ENCODE measurements around the gene KCNA5.

Gene KCNA5

DNA sequence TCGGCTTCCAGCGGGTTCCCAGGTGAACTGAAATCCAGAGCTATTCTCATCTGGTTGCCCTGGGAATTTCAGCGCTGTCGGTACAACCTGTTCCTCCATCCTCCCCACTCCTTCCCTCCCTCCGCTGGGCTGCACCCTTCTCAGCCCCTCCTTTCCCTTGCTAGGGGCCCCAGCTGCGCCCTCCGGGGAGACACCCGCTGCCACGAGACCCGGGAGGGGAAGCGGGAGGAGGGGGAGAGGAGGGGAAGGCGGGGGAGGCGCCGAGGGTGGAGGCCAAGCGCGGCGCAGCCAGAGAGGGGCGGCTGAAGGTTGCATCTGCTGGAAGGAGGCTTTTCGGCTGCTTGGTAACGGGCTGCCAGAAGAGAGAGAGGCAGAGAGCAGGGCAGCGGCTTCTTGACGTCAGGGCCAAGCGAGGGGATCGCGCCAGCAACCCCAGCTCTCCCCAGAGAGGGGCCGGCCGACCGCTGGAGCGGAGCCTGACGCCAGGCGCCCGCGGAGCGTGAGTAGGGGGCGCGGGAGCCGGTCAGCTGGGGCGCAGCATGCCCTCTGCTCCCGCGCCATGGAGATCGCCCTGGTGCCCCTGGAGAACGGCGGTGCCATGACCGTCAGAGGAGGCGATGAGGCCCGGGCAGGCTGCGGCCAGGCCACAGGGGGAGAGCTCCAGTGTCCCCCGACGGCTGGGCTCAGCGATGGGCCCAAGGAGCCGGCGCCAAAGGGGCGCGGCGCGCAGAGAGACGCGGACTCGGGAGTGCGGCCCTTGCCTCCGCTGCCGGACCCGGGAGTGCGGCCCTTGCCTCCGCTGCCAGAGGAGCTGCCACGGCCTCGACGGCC lies at the start of gene KCNA5:
TSS of gene KCNA5 (plus strand) at position 291 of the 831 bp plus-strand sequence. CDS start at position 560, 269 bp downstream.
- Histone ChIP-seq H3K9ac (ENCODE audit: low read length) (no peak within 1 kb of the TSS), H3K9me3 (ENCODE audit: control insufficient read depth, low read length) (peaks cover 10% of the 10 kb centered on the region), H3K4me3 (ENCODE audit: low read length) (no peak within 1 kb of the TSS), H3K36me3 (ENCODE audit: control insufficient read depth, insufficient read depth, low read length, severe bottlenecking) (no peaks in the 10 kb centered on the region), H3K27me3 (replicated peaks; ENCODE audit: control insufficient read depth, insufficient read depth, low read length) (peaks cover 80% of the 10 kb centered on the region), H3K4me1 (ENCODE audit: control insufficient read depth, insufficient read depth, low read length) (peaks cover 4% of the 10 kb centered on the region)
- DNase-seq (ENCODE audit: low read depth), result no peak

- H3K27me3 ChIP-seq (replicated peaks; ENCODE audit: control insufficient read depth, insufficient read depth, low read length), result no peaks in the 10 kb centered on the region
- no peak overlapping the region for H3K9ac ChIP-seq (ENCODE audit: low read length)
- H3K4me1 ChIP-seq (ENCODE audit: control insufficient read depth, insufficient read depth, low read length), result peaks cover 22% of the 10 kb centered on the region
- no peaks in the 10 kb centered on the region for H3K9me3 ChIP-seq (ENCODE audit: control insufficient read depth, low read length)
- H3K4me3 ChIP-seq (ENCODE audit: low read length), result no peak overlapping the region
- H3K36me3 ChIP-seq (ENCODE audit: control insufficient read depth, insufficient read depth, low read length, severe bottlenecking), result no peaks in the 10 kb centered on the region
- no peak for DNase-seq (ENCODE audit: low read depth)
Measured at GRCh38 chr12:4994622-4995021, 49.1 kb upstream of the KCNA5 start.

- H3K4me3 ChIP-seq (ENCODE audit: low read length), result no peak overlapping the region
- H3K36me3 ChIP-seq (ENCODE audit: control insufficient read depth, insufficient read depth, low read length, severe bottlenecking), result no peaks in the 10 kb centered on the region
- DNase-seq (ENCODE audit: low read depth), result no peak
- H3K4me1 ChIP-seq (ENCODE audit: control insufficient read depth, insufficient read depth, low read length), result peaks cover 22% of the 10 kb centered on the region
- H3K27me3 ChIP-seq (replicated peaks; ENCODE audit: control insufficient read depth, insufficient read depth, low read length), result no peaks in the 10 kb centered on the region
- no peaks in the 10 kb centered on the region for H3K9me3 ChIP-seq (ENCODE audit: control insufficient read depth, low read length)
- H3K9ac ChIP-seq (ENCODE audit: low read length), result no peak overlapping the region
Measured at GRCh38 chr12:4996714-4997113, 47.0 kb upstream of the KCNA5 start.

DNA sequence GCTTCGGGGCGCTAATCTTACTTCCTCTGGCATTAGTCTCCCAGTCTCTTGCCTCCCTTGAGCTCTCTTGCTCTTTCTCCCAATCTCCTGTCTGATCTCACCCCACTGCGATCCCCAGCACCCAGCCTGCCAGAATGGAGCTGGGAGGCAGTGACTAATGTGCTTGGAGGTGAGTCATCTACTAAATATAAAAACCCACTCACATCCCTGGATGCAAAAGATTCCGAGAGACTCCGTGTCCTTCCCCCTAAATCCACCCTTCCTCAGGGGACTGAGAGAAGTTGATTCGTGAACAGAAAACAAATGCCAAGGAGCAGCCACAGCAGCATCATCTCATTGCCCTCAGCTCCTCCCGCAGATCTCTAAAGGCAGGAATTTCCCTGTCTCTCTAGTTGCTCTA lies 45.7 kb upstream of the KCNA5 start:
- peak; percentile 89 for DNase-seq (ENCODE audit: low read depth)
- Histone ChIP-seq H3K36me3 (ENCODE audit: control insufficient read depth, insufficient read depth, low read length, severe bottlenecking) (no peaks in the 10 kb centered on the region), H3K4me3 (ENCODE audit: low read length) (peak overlapping the region; percentile 22), H3K27me3 (replicated peaks; ENCODE audit: control insufficient read depth, insufficient read depth, low read length) (no peaks in the 10 kb centered on the region), H3K9me3 (ENCODE audit: control insufficient read depth, low read length) (no peaks in the 10 kb centered on the region), H3K4me1 (ENCODE audit: control insufficient read depth, insufficient read depth, low read length) (peaks cover 34% of the 10 kb centered on the region), H3K9ac (ENCODE audit: low read length) (peak overlapping the region; percentile 43)

- Histone ChIP-seq H3K36me3 (ENCODE audit: control insufficient read depth, insufficient read depth, low read length, severe bottlenecking) (no peaks in the 10 kb centered on the region), H3K9me3 (ENCODE audit: control insufficient read depth, low read length) (no peaks in the 10 kb centered on the region), H3K9ac (ENCODE audit: low read length) (no peak overlapping the region), H3K4me1 (ENCODE audit: control insufficient read depth, insufficient read depth, low read length) (peaks cover 34% of the 10 kb centered on the region), H3K27me3 (replicated peaks; ENCODE audit: control insufficient read depth, insufficient read depth, low read length) (no peaks in the 10 kb centered on the region), H3K4me3 (ENCODE audit: low read length) (no peak overlapping the region)
- DNase-seq (ENCODE audit: low read depth), result no peak
Measured at GRCh38 chr12:5000204-5000603, 43.5 kb upstream of the KCNA5 start.

- DNase-seq (ENCODE audit: low read depth), result no peak
- Histone ChIP-seq H3K27me3 (replicated peaks; ENCODE audit: control insufficient read depth, insufficient read depth, low read length) (no peaks in the 10 kb centered on the region), H3K9me3 (ENCODE audit: control insufficient read depth, low read length) (no peaks in the 10 kb centered on the region), H3K4me1 (ENCODE audit: control insufficient read depth, insufficient read depth, low read length) (peaks cover 34% of the 10 kb centered on the region), H3K36me3 (ENCODE audit: control insufficient read depth, insufficient read depth, low read length, severe bottlenecking) (no peaks in the 10 kb centered on the region), H3K9ac (ENCODE audit: low read length) (no peak overlapping the region), H3K4me3 (ENCODE audit: low read length) (no peak overlapping the region)
Measured at GRCh38 chr12:5000658-5001385, 42.9 kb upstream of the KCNA5 start.

DNA sequence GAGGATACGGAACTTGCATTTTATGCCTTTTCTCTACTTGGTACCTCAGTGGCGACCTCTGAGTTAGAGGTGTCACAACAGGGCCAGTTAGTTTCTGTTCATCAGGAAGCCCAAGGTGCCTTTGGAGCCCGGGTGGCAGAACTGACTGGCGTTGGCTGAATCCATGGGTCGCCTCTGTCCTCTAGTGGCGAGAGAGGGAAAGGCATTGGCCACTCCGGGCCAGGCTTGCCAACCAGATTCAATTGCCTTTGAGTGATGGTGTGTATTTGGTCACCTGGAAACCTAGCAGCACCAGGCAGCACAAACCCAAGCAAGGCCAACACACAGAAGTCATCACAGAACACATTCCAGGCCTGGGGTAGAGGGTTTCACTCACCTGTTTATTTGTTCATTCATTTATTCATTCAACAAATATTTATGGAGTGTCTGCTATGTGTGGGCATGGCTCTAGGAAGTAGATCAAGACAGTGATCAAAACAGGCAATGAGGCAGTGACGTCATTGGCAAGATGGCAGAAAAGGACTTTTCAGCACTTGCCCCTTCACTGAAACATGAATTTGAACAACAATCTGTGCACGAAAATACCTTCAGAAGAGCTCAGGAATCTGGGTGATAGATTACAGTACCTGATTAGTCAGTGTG lies 40.5 kb upstream of the KCNA5 start:
- no peaks in the 10 kb centered on the region for H3K9me3 ChIP-seq (ENCODE audit: control insufficient read depth, low read length)
- H3K9ac ChIP-seq (ENCODE audit: low read length), result no peak overlapping the region
- no peaks in the 10 kb centered on the region for H3K27me3 ChIP-seq (replicated peaks; ENCODE audit: control insufficient read depth, insufficient read depth, low read length)
- no peak overlapping the region for H3K4me3 ChIP-seq (ENCODE audit: low read length)
- peaks cover 21% of the 10 kb centered on the region for H3K4me1 ChIP-seq (ENCODE audit: control insufficient read depth, insufficient read depth, low read length)
- DNase-seq (ENCODE audit: low read depth), result peak; percentile 87
- no peaks in the 10 kb centered on the region for H3K36me3 ChIP-seq (ENCODE audit: control insufficient read depth, insufficient read depth, low read length, severe bottlenecking)

DNA sequence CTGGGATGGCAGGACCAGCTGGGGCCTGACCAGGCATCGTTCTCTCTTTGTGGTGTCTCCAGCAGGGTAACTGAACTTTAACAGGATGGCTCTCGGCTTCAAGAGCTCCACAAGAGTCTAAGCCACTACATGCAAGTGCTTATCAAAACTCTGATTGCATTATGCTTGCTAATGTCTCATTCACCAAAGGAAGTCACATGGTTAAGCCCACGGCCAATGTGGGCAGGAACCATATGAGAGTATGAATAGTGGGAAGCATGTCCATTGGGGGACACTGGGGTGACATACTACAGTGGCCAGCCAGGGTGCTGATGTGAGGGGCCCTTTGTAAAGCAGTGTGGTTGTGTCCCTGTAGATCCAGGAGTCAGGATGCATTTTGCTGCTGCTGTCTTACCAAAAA lies 35.0 kb upstream of the KCNA5 start:
- Histone ChIP-seq H3K27me3 (replicated peaks; ENCODE audit: control insufficient read depth, insufficient read depth, low read length) (no peaks in the 10 kb centered on the region), H3K9me3 (ENCODE audit: control insufficient read depth, low read length) (no peaks in the 10 kb centered on the region)

GRCh38 chr12:5010151-5010550 lies 33.5 kb upstream of the KCNA5 start:
- no peak overlapping the region for H3K9ac ChIP-seq (ENCODE audit: low read length)
- no peaks in the 10 kb centered on the region for H3K9me3 ChIP-seq (ENCODE audit: control insufficient read depth, low read length)
- no peaks in the 10 kb centered on the region for H3K36me3 ChIP-seq (ENCODE audit: control insufficient read depth, insufficient read depth, low read length, severe bottlenecking)
- peaks cover 29% of the 10 kb centered on the region for H3K4me1 ChIP-seq (ENCODE audit: control insufficient read depth, insufficient read depth, low read length)
- no peak overlapping the region for H3K4me3 ChIP-seq (ENCODE audit: low read length)
- H3K27me3 ChIP-seq (replicated peaks; ENCODE audit: control insufficient read depth, insufficient read depth, low read length), result no peaks in the 10 kb centered on the region
- no peak for DNase-seq (ENCODE audit: low read depth)

More for the DNA sequence above, 35.0 kb upstream of the KCNA5 start:
- no peaks in the 10 kb centered on the region for H3K36me3 ChIP-seq (ENCODE audit: control insufficient read depth, insufficient read depth, low read length, severe bottlenecking)
- no peak for DNase-seq (ENCODE audit: low read depth)
- H3K4me3 ChIP-seq (ENCODE audit: low read length), result no peak overlapping the region
- no peak overlapping the region for H3K9ac ChIP-seq (ENCODE audit: low read length)
- H3K4me1 ChIP-seq (ENCODE audit: control insufficient read depth, insufficient read depth, low read length), result peaks cover 15% of the 10 kb centered on the region

DNA sequence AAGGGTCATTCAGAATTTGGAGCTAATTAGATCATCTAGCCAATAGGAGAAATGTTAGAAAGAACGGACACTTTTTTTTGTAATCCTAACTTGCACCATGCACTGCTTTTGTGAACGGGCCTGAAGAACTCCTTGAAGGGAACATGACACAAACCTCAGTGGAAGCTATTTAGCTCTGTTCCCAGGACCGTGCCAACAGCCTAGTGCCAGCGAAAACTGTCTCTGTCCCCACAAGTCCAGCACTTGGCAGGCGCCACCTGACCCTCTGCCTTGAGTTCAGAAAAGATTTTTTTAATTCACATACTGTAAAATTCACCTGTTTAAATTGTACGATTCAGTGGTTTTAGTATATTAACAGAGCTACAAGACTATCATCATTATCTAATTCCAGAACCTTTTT lies 31.3 kb upstream of the KCNA5 start:
- Histone ChIP-seq H3K27me3 (replicated peaks; ENCODE audit: control insufficient read depth, insufficient read depth, low read length) (peaks cover 3% of the 10 kb centered on the region), H3K9me3 (ENCODE audit: control insufficient read depth, low read length) (no peaks in the 10 kb centered on the region), H3K4me1 (ENCODE audit: control insufficient read depth, insufficient read depth, low read length) (peaks cover 46% of the 10 kb centered on the region), H3K9ac (ENCODE audit: low read length) (no peak overlapping the region), H3K36me3 (ENCODE audit: control insufficient read depth, insufficient read depth, low read length, severe bottlenecking) (no peaks in the 10 kb centered on the region), H3K4me3 (ENCODE audit: low read length) (no peak overlapping the region)
- DNase-seq (ENCODE audit: low read depth), result no peak

DNA sequence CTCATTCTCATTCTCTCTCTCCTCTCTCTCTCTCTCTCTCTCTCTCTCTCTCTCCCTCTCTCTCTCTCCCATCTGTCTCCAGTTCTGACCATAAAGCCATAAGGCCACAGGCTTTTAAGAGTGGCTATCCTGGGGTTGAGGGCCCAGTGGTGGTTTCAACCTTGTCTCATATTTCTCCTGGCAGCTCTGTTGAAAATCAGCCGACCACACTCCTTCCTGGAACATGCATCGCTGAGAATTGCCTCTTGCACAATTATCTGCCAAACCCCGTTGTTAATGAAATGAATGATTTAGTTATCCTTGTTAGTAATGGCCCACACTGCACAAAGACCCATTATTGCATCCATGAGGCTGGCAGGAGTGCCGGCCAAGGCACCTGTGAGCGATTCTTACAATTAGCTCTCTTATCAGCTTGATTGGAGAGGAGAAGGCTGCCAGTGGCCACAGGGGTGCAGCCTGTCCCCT lies 30.4 kb upstream of the KCNA5 start:
- DNase-seq (ENCODE audit: low read depth), result peak; percentile 21
- no peaks in the 10 kb centered on the region for H3K9me3 ChIP-seq (ENCODE audit: control insufficient read depth, low read length)
- peaks cover 52% of the 10 kb centered on the region for H3K4me1 ChIP-seq (ENCODE audit: control insufficient read depth, insufficient read depth, low read length)
- peaks cover 9% of the 10 kb centered on the region for H3K27me3 ChIP-seq (replicated peaks; ENCODE audit: control insufficient read depth, insufficient read depth, low read length)
- peak overlapping the region; percentile 50 for H3K9ac ChIP-seq (ENCODE audit: low read length)
- no peak overlapping the region for H3K4me3 ChIP-seq (ENCODE audit: low read length)
- no peaks in the 10 kb centered on the region for H3K36me3 ChIP-seq (ENCODE audit: control insufficient read depth, insufficient read depth, low read length, severe bottlenecking)
